CD4-positive, alpha-beta T cell treated with Interleukin-2 at 100 ng/mL for 4 hours (primary cell): ENCODE measurements around the gene FMN2.

ENCODE experiments used
- DNase-seq: peaks from one replicate; pipeline ENCODE4 v3.0.0-alpha.2; 2020; ENCODE audit warnings: low spot score

FMN2 gene

GRCh38 chr1:240098534-240098933 lies 6.9 kb downstream of the FMN2 start:
- no peak for DNase-seq

GRCh38 chr1:240099329-240099728 lies 7.6 kb downstream of the FMN2 start:
- no peak for DNase-seq

- DNase-seq = no peak
These were observed 8.1 kb downstream of the FMN2 start for GRCh38 chr1:240099748-240100147.

- DNase-seq = no peak
These were observed 8.8 kb downstream of the FMN2 start for GRCh38 chr1:240100371-240100934.

GRCh38 chr1:240101306-240101705 lies 9.6 kb downstream of the FMN2 start:
- no peak for DNase-seq

DNA sequence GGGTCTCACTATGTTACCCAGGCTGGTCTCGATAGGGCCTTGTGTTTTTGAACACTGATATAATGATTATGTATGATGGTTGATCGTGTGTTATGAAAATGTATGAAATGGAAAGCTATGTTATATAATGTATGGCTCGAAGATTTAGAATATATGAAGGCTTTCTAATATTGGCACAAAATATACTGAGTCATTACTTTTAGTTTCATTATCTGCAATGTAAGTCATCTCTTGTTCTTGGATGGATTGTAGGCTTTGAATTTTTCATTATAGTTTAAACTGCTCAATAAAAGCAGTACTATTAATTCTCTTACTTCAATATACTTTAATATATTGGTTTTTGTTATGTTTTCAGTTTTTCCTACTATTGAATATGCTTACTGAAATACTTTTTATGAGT lies 10.1 kb downstream of the FMN2 start:
- no peak for DNase-seq

DNA sequence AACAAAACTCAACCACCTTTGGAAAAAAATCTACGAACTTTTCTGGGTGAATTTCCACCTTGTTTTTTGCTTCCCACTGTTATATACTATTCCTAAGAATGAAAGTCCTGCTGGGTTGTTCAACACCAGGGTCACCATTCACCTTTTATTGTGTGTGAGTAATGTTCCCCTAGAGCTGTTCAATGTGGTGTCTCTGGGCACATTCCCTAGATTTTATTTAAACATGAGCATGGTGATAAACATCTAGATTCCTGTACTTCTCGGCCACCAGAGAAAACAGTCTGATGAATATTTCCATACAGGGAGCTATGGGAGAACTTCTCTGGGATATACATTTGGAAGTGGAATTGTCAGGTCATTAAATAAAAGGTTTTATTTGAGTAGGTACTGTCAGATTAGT lies 13.0 kb downstream of the FMN2 start:
- no peak for DNase-seq

- DNase-seq = no peak
These were observed 15.5 kb downstream of the FMN2 start for GRCh38 chr1:240107058-240107684.

DNA sequence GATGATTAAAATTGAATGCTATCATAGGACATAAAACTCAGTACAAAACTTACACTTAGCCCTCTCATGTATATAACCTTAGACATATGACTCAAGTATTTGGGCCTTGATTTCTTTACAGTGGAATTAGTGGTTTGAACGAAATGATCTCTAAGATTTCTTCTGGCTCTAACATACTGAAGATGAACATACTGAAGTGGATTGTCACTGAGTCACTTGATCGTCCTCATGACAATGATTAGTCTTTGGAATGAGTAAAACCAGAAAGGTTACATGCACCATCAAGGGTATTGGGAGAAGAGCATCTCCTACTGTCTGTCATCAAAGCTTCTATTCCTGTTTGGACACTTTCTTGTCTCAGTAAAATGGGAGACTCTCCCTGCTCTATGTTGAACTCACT lies 17.4 kb downstream of the FMN2 start:
- DNase-seq = no peak

DNA sequence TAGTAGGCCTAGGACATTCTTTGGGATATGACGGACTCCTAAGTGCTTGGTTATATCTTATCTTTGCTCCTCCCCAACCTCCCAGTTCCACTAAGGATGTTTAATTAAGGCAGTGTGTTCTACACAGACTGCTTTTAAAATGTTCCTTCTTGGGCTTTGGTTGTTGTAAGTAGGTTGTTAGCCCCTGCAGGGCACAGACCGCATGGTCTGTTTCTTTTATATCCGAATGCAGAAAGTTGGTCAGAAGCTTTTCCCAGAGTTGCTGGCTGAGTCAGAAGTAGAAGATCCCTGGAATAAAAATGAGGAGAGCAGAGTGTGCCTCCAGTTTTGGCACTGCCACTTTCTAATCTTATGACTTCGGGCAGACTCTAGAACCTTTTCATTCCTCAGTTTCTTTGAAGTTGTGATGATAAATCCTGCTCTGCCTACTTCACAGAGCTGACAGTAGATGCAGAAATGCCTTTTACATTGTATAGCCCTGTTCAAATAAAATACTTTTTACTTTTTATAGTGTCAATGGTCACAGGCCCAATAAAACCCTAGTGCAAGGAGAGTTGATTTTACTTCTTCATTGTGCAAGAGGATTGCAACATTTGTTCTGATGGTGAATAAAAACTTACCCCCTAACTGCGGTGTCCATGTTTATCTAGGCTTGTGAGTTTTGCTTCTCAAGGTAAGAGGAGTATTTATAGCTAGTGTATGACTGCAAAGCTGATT lies 18.4 kb downstream of the FMN2 start:
- no peak for DNase-seq

DNA sequence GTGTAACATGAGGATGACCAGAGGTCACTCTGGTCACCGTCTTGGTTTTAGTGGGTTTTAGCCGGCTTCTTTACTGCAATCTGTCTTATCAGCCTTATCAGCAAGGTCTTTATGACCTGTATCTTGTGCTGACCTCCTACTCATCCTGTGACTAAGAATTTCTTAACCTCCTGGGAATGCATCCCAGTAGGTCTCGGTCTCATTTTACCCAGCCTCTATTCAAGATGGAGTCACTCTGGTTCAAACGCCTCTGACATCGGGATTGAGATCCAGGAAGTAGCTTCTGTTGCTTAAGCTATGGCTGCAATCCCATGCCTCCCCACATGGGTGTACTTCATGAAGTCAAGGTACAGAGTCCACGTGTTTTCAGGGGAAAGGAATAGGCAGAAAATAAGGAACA lies 19.9 kb downstream of the FMN2 start:
- no peak for DNase-seq

GRCh38 chr1:240114222-240114621 lies 22.5 kb downstream of the FMN2 start:
- DNase-seq = no peak

DNA sequence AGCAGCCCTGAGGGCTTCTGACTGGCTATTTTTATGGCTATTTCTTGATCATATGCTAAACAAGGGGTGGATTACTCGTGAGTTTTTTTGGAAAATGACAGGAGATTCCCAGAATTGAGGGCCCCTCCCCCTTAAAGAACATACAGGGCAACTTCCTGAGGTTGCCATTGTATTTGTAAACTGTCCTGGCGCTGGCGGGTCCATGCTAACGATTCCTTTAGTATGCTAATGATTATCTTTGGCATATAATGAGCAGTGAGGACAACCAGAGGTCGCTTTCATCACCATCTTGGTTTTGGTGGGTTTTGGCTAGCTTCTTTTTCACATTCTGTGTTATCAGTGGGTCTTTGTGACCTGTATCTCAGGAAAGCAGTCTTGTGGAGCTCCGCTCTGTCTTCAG lies 24.1 kb downstream of the FMN2 start:
- DNase-seq = no peak

GRCh38 chr1:240116831-240117769 lies 25.4 kb downstream of the FMN2 start:
- DNase-seq = no peak

- no peak for DNase-seq
These were observed 26.2 kb downstream of the FMN2 start for GRCh38 chr1:240117930-240118329.

- no peak for DNase-seq
These were observed 31.2 kb downstream of the FMN2 start for GRCh38 chr1:240122639-240123613.

- no peak for DNase-seq
These were observed 35.1 kb downstream of the FMN2 start for GRCh38 chr1:240126821-240127220.

GRCh38 chr1:240128366-240128765 lies 36.7 kb downstream of the FMN2 start:
- no peak for DNase-seq

GRCh38 chr1:240134113-240134512 lies 42.4 kb downstream of the FMN2 start:
- no peak for DNase-seq

- DNase-seq = no peak
These were observed 42.9 kb downstream of the FMN2 start for GRCh38 chr1:240134596-240134995.

DNA sequence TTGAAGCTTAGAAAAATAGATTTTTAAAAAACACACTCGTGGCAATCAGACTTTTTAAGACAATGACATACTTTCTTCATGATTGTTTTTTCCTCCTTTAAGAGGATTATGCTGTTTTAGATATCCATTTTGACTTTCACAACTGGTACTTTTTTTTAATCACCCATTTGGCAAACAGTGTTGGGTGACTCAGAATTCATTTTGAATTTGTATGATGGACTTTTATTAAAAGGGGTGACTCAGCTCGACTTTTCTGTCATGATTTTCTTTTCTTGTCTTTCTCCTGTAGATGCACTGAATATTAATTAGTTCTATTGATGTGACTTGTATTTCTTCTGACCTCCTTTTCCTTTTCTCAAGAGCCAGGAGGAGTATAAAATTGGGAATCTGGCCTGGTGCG lies 44.7 kb downstream of the FMN2 start:
- no peak for DNase-seq
